Activated CD4-positive, alpha-beta T cell treated with anti-CD3 and anti-CD28 coated beads for 24 hours (primary cell): ENCODE measurements around the gene TMEFF2.
"Not testable (repeated sequence)": the region's sequence is repeated elsewhere in the genome, so short reads cannot be mapped to it uniquely, and the experiment has no call there.

Source experiments
- DNase-seq, 2 donors: peaks; one replicate each; pipeline ENCODE4 v3.0.0-alpha.2; 2020; ENCODE audit warnings: low read depth in 2 of 2

Gene TMEFF2

DNA sequence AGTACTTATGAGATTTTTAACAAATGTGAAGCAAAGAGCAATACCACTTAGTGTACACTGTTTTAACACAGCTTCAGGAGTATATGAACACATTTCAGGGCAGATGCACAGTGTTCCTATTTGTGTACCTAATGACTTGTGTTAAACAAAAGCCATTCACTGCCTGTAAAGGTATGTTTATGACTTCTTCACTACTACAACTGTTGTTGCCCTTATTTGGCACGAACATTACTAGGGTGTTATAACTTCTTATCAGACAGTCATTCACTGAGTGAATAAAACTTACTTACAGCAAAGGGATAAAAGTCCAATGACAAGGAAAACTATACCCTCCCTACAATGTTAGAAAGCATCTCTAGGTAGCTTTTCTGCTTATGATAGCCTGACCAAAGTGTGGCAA lies 262.4 kb downstream of the TMEFF2 start:
- DNase-seq, result no peak

DNA sequence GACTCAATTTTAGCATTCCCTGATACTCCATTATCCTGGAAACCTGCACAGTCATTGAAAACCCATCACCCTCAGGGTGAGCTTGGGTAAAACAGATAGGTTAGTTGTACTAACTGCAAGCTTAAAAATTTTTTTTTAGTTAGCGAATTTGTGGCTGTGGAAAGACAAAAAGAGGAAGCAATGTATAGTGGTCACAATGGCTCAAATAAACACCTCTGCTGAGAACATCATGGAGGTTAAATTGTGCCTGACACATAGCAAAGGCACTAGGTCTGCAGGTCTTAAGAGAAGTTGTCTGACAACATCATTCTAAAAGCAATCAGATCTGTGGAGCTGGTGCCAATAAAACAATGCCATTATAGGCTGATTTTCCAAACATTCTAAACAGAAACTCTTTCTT lies 263.4 kb downstream of the TMEFF2 start:
- DNase-seq, result no peak

DNA sequence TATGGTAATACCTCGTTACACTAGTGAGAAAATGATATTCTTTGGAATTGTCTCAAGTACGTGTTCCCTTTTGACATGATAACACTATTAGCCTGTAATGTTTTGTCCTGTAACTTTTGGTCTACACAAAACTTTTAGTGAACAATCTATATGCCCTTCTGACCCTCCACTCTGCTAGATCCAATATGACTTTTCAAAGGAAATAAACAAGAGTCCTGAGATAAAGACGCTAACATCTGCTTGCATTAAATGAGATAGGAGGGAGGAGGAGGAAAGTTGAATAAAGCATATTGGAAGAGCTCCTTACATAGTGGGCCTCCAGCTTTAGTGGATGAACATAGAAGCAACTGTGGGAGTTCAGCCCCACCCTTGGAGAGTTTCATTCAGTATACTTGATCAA lies 264.5 kb downstream of the TMEFF2 start:
- DNase-seq, result no peak

DNA sequence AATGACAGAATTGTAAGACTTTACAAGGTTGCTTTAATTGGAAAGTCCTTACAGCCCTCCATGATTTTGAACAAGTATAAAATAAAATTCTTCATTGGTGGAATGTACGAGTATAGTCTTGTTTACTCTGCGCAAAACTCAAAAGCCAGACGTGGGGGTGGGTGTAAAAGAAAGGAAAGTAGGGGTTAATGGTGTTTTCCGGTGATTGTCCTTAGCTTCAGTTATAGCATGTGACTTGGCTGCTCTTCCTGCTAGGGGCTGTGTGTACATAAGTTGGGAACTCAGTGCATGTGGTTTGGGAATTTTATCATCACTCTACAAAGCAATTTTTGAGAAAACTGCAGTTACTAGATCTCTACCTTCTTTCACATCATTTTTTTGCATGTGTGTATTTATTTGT lies 265.4 kb downstream of the TMEFF2 start:
- no peak for DNase-seq

DNA sequence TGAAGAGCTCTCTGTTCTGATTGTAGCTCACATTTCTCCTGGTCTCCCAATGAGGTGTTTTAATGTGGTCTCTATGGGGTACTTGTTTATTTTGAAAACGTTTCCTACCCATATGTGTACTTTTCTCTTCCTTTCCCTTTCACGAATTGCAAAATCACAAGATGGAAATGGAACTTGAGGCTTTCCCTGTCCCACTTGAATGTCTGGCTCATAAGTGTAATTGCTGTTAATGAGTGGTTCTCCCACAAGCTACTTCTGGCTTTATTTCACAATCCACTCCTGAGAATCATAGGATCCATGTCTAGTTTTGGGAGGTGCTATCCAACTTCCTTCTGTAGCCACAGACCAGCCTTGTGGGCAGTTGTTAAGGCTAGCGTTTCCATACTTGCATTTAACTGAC lies 266.7 kb downstream of the TMEFF2 start:
- no peak for DNase-seq

DNA sequence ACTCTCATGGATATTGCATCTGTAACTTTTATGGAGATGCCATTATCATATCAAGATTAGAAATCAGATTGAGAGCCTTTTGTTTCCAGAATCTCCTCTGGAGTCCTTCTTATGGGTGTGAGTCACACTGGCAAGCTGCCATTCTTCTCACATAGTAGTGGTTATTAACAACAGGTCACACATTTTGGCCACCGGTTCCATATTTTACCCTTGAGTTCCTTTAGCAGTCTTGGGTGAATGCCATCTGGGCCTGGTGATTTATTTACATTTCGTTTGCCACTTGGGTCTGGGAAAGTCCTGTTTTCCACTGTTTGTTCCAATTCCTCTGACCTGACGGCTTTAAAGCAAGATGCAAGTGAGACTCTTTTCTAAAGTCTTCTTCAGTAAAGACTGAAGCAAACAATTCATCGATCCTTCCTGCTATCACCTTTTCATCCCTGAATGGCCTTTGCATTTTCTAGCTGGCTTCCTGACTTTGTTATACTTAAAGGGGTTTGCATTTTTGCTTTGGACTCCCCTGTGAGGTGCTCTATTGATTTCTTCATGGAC lies 267.3 kb downstream of the TMEFF2 start:
- DNase-seq, result no peak

DNA sequence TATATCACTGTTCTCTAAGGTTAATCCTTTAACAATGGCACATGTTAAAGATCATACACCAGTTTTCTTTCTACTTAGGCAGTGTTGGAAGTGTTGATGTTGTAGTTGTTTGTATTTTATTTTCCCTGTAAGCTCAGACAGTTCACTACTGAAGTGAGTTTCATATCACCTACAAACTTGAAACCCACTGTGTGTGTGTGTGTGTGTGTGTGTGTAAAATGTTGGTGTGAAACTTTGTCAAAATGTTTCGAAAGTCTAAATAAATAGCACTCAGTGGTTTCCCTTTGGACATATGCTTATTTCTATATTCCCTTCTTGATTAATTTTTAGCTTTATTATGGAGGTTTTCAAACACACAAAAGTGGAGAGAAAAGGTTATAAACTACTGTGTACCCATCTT lies 268.1 kb downstream of the TMEFF2 start:
- DNase-seq, result no peak

DNA sequence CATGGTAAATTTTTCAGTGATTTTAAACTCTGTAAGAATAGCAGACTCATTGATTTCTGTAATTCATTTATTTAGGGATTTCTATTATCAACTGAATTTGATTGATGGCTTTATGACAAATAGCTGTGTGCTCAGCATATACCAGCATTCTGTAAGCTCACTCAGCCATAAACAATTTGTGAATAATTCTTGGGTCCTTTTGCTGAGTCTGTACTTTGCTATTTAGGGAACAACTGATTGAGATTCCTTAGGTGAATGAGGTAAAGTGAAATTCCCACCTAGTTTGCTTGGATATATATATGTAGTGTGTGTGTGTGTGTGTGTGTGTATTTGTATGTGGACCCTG lies 271.1 kb downstream of the TMEFF2 start:
- DNase-seq, result no peak

DNA sequence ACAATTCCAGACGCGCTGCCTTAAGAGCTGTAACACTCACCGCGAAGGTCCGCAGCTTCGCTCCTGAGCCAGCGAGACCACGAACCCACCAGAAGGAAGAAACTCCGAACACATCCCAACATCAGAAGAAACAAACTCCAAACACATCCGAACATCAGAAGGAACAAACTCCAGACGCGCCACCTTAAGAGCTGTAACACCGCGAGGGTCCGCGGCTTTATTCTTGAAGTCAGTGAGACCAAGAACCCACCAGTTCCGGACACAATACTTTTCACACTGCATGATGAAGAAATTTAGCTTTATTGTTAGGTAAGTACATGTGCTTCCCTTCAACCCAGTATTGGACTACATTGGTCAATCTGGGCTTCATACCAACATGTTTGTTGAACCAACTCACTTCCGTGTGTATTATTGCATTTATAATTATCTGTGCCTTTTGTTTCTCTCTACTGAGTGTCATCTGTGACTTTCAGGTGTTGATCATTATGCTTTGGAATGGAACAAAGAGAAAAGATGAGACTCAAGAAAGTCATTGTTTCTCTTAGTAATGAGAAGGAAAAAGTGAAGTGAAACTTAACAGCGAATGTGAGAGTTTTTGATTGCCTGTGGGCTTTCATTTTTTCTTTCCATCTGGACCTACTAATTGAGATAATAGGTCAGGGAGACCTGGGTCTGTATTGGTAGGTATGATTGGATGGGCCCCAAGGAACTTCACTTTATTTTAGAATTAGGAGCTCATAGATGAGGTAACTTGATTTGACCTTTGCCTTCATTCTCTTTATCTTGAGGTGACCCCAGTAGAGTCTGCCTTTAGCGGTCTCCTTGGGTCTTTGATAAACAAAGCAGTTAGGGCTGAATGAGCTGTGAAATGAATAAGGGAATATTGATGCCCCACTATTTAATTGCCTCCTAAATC lies 271.7 kb downstream of the TMEFF2 start:
- no peak for DNase-seq

DNA sequence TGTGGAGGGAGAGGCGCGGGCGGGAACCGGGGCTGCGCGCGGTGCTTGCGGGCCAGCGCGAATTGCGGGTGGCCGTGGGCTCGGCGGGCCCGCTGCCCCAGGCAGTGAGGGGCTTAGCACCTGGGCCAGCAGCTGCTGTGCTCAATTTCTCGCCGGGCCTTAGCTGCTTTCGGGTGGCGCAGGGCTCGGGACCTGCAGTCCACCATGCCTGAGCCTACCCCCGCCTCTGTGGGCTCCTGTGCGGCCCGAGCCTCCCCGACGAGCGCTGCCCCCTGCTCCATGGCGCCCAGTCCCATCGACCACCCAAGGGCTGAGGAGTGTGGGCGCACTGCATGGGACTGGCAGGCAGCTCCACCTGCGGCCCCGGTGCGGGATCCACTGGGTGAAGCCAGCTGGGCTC lies 273.1 kb downstream of the TMEFF2 start:
- DNase-seq, result not testable (repeated sequence)

DNA sequence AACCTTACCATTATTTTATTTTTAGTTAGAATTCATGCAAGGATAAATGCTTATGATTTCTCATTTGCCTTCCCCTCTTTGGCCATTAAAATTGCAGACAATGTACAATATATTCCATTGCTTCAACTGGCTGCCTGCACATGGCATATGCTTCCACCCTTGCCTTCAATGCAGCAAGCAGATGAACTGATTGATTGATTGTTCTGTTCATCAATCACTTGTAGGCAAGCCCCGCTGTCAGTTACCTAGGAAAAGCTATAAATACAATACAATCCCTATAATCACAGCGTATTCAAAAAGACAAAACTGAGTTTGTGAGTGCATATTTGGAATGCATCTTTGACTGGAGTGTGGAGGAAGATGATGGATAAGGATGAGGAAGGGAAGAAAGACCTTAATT lies 274.2 kb downstream of the TMEFF2 start:
- DNase-seq, result no peak

DNA sequence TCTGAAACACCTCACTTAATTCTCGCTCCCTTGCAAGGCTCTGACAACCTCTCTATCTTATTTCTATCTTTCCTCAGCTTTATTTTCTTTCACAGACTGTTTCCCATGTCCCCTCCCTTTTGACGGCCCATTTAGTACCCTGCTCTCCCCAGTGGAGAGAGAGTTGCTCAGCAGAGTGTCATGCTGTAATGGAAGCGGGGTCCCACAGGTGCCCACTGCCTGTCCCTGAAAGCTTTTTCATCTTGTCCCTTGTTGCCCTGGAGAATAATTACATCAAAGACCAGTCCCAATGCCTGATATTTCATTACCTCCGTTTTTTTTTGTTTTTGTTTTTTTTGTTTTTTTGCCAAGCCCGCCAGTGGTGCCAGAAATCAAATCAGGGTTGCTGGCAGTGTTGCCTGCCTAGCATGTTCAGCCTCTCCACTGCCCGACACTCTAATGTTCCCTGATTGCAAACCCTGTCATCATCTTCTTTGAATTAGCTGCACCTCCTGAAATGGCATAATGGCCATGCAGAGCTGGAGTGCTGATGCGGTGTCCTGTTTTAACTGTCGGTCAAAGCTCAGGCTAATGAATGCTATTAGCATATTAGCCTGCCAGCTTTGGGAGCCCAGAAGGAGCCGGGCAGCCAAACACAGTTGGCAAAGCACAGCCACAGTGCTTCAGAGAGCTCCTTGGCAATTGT lies 276.6 kb downstream of the TMEFF2 start:
- DNase-seq, result no peak

DNA sequence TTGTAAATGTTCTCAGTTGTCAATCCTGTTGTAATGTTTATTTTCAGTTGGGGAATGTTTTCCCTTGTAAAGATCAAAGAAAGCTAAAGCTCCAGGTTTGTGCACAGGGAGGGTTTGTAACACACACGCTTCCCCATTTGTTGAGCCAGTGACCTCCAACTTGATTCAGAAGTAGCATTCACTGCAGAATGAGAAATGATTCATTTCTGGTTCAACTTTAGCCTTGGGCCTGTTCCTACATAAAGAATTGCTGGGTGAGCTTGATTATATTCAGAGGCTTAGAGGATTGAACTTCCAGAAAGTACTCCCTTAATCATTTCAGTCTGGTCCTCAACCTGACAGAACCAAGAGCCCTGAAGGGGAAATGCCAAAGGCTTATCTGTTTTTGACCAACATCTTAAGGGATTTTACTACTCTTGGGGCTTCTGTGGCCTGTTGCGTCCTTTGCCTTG lies 277.3 kb downstream of the TMEFF2 start:
- DNase-seq, result no peak

DNA sequence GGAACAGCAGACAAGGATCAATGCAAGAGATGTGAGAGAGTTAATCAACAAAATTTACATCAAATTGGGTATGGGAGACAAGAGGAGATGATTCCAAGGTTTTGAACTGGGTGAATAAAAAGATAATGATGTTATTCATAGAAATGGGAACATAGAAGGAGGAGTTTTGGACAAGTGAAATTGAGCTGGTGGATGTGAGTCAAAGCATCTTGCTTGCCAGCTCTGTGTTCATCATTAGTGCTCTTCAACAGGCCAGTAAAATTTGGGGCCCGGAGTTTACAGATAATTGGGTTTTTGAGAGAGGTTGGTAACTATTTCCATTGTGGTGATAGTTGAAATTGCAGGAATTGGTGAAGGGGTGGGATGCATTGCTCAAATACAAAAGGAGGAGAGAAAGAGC lies 277.9 kb downstream of the TMEFF2 start:
- no peak for DNase-seq

DNA sequence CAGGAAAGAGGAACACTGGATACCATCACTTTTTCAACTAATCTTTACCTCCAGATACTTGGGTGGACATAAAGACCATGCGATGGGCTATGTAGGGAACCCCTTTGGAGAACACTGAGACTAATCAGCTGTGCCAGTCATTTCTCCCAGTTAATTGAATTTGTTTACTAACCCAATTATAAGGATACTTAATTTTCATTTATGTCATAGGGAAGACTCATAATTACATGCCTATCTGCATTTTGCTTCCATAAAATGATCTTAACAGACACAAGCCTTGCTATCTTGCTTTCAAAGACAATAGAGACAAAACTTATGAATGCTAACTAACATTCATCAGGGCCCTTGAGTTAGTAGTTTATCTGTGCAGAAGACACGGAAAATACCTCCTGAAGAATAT lies 279.0 kb downstream of the TMEFF2 start:
- DNase-seq, result no peak

DNA sequence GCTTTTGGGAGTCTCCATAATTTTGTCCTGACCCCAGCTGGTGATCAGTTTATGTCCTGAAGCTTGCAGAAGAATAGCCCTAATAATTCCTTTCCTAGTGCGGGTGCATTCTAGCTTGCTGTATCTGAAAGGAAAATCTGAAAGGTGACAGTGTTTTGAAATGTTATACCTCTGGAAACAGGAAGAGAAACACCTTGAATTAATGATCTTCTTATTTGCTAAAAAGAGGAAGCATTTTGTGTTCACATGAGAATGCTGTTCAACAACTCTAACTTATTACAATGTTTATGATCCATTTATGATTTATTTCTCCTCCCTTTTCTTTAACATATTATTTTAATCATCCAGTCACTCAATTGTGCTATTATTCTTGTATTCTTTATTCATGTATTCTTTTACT lies 280.9 kb downstream of the TMEFF2 start:
- no peak for DNase-seq

DNA sequence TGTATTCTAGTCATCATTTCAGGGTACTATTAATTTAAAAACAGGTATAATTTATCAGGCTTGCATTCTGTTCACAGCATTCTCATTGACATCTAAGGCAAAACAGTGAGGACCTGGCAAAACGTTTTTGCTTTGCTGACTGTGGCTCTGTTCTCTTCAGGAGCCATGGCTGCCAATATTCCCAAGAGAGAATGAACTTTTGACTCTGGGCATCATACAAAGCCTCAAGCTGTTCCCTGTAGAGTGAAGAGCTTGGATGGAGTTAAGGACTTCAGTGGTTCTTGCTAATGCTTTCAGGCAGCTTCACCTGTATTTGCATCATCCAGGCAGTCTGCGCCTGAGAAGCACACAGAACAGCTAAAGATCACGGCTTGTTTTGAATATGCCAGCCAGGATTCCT lies 282.0 kb downstream of the TMEFF2 start:
- no peak for DNase-seq

DNA sequence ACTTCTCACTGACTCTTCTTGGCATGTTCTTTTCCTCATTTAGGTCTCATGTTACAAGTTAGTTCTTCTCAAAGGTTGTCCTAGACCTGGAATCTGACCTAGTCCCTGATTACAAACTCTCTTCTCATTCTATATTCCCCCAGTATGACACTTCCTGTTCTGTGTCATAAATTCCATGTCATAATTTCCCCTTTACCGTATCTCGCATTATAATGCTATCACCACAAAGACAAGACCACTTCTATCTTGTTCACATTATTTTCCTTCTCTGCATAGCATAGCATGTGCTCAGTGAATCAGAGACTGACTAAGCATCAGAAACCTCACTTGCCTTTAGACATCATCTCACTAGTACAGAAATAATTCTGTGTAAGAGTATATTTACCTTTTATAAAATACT lies 284.2 kb downstream of the TMEFF2 start:
- no peak for DNase-seq

DNA sequence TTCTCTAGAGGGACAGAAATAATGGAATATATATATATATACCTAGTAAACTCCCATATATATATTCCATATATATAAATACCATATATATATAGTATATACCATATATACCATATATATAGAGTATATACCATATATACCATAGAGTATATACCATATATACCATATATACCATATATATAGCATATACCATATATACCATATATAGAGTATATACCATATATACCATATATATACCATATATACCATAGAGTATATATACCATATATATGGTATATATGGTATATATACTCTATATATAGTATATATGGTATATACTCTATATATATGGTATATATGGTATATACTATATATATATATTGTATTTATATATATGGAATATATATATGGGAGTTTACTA lies 285.9 kb downstream of the TMEFF2 start:
- DNase-seq, result no peak

DNA sequence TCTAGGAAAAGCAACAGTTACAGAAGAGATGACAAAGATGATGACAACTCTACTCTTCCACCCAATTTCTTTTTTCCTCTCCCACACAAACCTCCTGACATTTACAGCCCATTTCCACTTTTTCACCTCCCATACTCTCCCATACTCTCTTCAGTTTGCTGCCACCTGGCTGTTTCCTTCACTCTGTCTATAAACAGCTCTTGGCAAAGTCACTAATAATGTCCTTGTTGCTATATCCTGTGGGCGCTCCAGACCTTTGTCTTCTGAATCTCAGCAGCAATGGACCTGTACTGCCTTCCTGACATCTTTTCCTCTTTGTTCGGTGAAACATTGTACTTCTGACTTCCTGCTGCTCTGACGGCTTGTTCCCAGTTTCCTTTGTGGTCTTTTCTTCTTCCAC lies 287.2 kb downstream of the TMEFF2 start:
- no peak for DNase-seq

DNA sequence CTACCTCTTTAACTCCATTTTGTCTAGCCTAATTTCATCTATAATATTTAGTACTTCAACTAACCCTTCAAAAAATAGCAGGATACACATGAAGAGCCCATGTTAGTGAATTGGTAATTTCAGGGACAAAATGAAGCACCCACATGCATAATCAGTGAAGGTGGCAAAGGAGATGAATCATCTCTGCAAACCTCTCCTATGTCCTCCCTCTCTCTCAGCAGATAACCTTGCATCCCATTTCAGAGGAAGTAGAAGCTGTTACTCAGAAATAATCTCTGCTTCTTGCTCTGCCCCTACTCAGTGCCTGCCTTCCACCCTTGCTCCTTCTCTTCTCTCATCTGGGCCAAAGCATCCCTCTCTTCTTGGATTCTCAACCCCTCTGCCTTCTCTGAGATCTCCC lies 287.6 kb downstream of the TMEFF2 start:
- no peak for DNase-seq

DNA sequence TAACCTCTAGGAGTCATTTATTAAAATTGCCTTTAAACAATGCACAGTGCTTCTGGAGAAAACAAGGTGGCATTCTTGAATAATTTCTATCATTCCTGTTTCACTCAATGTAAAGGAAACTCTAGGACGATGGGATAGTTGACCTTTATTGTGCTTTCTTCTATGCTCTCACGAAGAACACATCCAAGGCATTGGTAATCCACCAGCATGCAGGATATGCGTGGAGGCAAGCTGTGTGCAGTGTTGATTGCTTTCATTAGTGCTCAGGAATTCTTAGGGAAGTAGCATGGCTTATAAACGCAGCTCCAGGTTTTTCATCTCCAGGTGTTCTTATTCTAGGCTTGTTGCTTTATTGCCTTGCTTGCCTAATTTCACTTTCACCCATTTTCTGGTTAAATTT lies 289.4 kb downstream of the TMEFF2 start:
- no peak for DNase-seq

DNA sequence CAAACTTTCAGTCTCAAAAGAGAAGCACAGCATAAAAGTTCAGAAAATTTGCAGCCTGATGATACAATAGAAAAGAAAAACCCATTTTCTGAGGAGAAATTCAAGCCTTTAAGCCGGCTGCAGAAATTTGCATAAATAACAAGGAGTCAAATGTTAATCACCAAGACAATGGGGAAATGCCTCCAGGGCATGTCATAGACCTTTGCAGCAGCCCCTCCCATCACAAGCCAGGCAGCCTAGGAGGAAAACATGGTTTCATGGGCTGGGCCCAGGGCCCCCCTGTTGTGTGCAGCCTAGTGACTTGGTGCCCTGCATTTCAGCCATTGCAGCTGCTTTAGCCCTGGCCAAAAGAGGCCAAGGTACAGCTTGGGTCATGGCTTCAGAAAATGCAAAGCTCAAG lies 293.7 kb downstream of the TMEFF2 start:
- no peak for DNase-seq
